Measurements from ENCODE around the gene ZNF664.

ZNF664 gene

GRCh38 chr12:123992118-123992825 is 19.3 kb downstream of the ZNF664 start:
- no peak for DNase-seq

GRCh38 chr12:123995023-123995748 is 22.2 kb downstream of the ZNF664 start:
- no peak for DNase-seq

- DNase-seq: no peak
Measured at GRCh38 chr12:123996581-123996980, 23.6 kb downstream of the ZNF664 start.

- DNase-seq: no peak
Measured at GRCh38 chr12:123997033-123997822, 24.2 kb downstream of the ZNF664 start.

GRCh38 chr12:123997908-123998307 is 24.9 kb downstream of the ZNF664 start:
- no peak for DNase-seq

GRCh38 chr12:123998344-123998990 is 25.5 kb downstream of the ZNF664 start:
- DNase-seq: no peak

GRCh38 chr12:123998991-123999359 is 26.0 kb downstream of the ZNF664 start:
- no peak for DNase-seq

GRCh38 chr12:124000111-124000510 is 27.1 kb downstream of the ZNF664 start:
- no peak for DNase-seq

GRCh38 chr12:124001343-124001742 is 28.3 kb downstream of the ZNF664 start:
- no peak for DNase-seq

- no peak for DNase-seq
Measured at GRCh38 chr12:124002021-124002644, 29.1 kb downstream of the ZNF664 start.

- no peak for DNase-seq
Measured at GRCh38 chr12:124002654-124003053, 29.6 kb downstream of the ZNF664 start.

GRCh38 chr12:124004233-124004875 is 31.3 kb downstream of the ZNF664 start:
- DNase-seq: no peak

GRCh38 chr12:124006085-124006845 is 33.2 kb downstream of the ZNF664 start:
- DNase-seq: no peak

- DNase-seq: no peak
Measured at GRCh38 chr12:124006846-124007713, 34.1 kb downstream of the ZNF664 start.

GRCh38 chr12:124007826-124008570 is 35.0 kb downstream of the ZNF664 start:
- DNase-seq: no peak

GRCh38 chr12:124008595-124008994 is 35.6 kb downstream of the ZNF664 start:
- DNase-seq: no peak

- DNase-seq: no peak
Measured at GRCh38 chr12:124009781-124010180, 36.8 kb downstream of the ZNF664 start.

GRCh38 chr12:124010687-124011086 is 37.7 kb downstream of the ZNF664 start:
- DNase-seq: no peak

GRCh38 chr12:124011435-124012115 is 38.6 kb downstream of the ZNF664 start:
- DNase-seq: no peak
